Suprapubic skin (tissue), 4 donors: ENCODE results near the gene TMCC2.

Experiments used
- CTCF ChIP-seq, 2 donors: fragments of 200-600 bp in 1 of 2; fragments of 450-650 bp in 1 of 2; sonication (generic) in 1 of 2; IDR thresholded peaks; one replicate each; pipeline ENCODE4 v1.5.1; 2016 to 2019; ENCODE audit warnings: antibody characterized with exemption in 2 of 2, mild to moderate bottlenecking in 1 of 2, moderate library complexity in 1 of 2
- POLR2A ChIP-seq, 2 donors: fragments of 450-650 bp; IDR thresholded peaks; one replicate each; pipeline ENCODE4 v1.6.1; 2017; ENCODE audit warnings: antibody characterized with exemption in 2 of 2, mild to moderate bottlenecking in 2 of 2, moderate library complexity in 2 of 2
- POLR2AphosphoS5 ChIP-seq, 3 donors: sonication (generic); formaldehyde crosslinking; IDR thresholded peaks; one replicate each; pipeline ENCODE4 v1.6.1; 2017; ENCODE audit warnings: antibody characterized with exemption in 3 of 3

GRCh38 chr1:205271277-205271676 is 43.5 kb downstream of the TMCC2 start:
- TF ChIP-seq POLR2A (IDR thresholded peaks at IDR 0.05) (no peak), CTCF (IDR thresholded peaks at IDR 0.05) (no peak), POLR2AphosphoS5 (IDR thresholded peaks at IDR 0.05) (no peak)
